HG03571 (cell line): Measurements from ENCODE around the gene SPTBN5.

Experiments used
- ATAC-seq: cut with Tn5 transposase; IDR thresholded peaks from one replicate; pipeline ENCODE4 v1.9.1; 2021; ENCODE audit not compliant: unreplicated experiment

The SPTBN5 gene

DNA sequence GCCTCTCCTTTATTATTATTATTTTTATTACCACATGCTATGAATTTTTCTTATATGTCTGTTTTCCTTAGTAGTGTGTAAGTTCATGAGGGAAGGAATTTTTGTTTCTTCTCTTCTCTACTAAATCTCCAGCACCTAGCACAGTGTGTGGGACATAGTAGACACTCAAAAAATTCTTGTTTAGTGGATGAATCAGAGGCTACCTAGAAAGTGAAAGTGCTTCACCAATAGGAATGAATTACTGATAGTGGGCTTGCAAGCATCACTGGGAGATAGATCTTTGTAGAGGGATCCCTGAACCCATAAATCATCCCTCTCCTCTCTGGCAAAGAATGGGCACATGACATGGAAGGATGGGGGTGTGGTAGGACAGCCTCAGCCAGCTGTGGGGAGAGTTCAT lies 8.5 kb downstream of the SPTBN5 start:
- no peak for ATAC-seq

DNA sequence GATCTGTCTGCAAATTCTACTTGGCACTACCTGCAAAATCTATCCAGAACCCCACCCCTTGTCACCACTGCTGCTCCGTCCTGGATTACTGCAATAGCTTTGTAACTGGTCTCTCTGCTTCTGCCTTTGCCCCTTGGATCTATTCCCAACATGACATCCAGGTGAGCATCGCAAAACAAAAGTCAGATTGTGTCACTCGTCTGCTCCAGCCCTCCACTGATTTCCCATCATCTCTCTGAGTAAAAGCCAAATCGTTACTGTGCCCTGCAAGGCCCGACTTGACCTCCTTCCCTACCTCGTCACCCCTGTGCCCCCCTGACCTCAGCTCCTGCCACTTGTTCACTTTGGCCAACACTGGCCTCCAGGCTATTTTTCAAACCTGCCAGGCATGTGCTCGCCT lies 9.4 kb downstream of the SPTBN5 start:
- ATAC-seq = no peak

DNA sequence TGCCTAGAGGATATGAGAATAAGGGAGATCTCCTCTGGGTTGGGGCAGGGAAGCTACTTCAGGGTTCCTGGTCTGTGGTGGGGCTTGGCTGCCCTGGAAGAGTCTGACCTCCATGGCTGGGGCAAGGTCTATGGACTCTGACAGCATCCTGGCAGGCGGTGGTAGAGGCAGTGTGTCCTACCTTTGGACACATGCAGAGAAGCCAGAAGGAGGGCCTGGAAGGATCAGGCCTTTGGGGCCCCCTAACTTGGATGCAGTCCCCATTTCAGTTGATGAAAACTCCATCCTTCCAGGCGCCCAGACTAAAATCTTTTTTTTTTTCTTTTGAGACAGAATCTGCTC lies 10.4 kb downstream of the SPTBN5 start:
- ATAC-seq = no peak

DNA sequence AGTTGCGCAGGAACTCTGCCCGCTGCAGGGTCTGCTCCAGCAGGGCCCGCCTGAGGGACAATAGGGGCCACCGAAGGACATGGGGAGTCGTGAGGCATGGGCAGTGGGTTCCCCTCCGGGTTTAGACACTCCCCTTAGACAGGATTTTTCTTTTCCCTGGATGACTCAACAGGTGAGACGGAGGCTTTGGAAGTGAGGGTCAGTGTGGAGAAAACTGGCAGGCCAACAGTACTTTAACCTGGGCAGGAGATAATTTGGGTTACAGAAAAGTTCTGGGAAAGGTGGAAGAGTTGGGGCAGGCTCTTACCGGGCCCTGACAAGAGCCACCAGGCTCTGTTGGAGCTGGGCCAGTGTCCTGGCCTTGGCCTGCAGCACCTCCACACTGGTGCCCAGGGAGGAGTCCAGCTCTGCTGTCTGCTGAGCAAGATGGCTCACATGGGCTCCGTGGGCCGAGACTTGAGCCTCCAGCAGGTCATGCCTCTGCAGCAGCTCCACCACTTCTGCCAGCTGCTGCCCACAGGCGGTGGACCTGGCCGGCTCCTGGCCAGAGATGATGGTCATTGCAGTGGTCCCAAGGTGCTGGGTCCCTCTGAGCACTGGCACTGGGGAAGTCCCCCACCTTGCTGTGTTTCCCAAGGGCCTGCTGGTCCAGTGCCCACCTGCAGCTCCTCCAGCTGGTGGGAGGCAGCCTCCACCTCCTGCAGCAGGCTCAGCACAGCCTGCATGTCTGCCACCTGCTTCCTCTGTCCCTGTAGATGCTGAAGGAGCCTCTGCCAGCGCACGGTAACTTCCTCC lies 11.0 kb downstream of the SPTBN5 start:
- no peak for ATAC-seq

DNA sequence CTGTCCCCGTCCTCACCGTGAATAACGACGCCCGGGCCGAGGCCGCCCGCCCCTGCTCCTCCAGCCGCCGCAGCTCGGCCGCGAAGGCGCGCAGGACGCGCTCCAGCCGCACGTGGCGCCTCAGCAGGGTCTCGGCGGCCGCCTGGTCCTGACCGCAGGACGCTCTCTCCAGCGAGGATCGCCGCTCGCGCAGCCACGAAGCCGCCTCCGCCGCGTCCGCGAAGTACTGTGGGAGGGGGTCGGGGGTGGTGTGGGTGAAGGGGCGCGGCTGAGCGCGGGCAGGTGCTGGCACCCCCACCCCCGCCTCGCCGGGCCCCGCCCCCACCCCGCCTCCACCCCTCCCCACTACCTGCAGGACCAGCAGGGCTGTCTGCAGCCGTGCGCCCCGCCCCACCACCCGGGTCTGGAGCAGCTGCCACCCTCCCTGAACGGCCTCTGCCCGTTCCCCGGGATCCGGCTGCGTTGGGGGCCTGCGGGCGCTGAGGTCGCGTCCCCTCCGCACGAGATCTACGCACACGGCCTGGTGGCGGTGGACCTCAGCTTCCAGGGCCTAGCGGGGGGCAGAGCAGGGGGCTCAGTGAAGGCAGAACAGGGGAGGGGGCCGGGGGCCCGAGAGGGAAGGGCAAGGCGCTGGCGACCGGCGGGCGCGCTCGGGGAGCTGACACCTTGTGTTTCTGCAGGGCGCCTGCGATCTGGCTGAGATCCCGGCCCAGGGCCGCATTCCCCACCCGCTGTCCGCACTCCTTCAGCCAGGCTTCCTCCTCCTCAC lies 11.7 kb downstream of the SPTBN5 start:
- ATAC-seq = no peak

DNA sequence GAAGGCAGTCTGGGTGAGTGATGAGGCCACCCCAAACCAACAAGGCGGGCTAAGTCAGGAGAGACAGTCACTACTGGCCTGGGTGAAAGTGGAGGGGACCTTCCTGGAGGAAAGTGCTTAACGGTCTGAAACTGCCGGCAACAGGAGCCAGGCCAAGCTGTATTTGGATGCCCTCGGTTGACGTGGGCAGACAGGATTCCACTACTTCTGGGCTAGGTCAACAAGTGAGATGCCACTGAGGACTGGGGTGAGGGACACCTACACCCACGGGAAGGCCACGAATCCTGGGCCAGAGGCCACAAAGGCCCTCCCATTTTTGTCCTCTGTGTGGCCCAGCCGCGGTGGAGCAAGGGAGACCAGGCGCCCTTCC lies 12.3 kb downstream of the SPTBN5 start:
- no peak for ATAC-seq

DNA sequence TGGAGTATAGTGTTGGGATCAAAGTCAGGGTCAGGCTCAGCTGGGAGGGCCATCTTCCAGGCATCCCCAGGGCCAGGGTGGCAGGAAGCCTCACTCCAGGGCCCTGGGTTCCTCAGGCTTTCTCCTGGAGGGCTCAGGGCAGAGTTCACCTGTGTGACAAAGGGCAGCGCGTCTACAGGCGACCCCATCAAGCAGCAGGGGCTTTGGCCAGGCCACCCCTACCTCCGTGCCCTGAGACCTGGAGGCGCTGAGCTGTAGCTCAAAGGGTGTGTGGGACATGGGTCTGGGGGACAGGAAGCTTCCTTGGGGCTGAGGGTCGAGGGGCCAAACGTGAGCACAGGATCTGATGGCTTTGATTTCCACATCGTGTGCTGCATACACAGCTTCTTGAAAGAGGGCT lies 12.8 kb downstream of the SPTBN5 start:
- no peak for ATAC-seq

DNA sequence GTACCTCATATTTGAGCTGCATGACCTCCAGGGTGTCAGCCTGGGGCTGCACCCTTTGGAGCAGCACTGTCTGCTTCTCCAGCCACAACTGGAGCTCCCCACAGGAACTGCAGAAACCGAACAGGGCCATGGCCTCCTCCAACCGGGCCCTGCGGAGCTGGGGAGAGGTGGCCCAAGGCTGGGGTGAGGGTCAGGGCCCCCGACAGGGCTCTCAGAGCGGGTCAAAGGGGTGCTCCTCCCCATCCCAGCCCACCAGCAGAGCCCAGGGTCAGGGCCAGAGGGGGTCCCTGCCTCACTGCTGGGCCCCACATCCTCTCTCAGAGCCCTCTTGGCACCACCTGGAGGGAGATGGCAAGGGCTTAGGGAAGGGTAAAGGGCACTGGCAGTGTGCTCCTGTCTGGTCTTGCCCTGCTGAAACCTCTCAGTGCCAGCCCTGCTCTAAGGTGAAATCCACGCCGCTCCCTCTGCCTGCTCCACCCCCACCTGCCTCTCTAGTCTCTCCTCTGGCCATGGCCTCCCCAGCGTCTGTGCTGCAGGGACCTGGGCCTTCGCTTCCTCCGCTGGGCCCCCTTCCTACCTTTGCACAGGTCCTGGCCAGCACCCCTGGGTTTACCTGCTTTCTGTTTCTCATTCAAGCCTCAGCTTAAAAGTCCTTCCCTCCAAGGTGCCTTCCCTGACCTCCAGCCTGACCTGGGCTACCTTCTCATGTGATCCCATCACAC lies 13.5 kb downstream of the SPTBN5 start:
- ATAC-seq = no peak

DNA sequence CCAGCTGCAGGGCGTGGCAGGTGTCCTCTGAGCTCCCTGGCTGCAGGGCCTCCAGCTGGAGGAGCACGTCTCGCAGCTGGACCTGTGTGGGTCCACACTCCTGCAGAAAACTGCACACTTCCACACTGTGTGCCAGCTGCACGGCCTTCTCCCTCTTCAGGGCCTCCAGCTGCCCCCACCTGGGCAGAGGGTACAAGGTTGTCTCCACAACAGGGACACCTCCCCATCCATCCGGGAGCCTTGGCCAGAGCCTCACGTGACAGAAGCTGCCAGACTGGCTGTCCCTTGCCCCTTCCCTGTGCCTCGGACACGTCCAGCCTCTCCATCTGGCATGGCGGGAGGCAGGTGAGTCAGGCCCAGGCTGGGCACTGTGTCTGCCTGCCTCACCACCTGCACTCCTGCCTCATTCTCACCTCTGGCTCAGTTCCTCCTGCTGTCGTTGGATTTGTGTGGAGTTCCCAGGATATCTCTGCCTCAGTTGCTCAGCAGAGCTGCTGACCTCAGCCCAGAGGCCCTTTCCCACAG lies 14.5 kb downstream of the SPTBN5 start:
- ATAC-seq = no peak

DNA sequence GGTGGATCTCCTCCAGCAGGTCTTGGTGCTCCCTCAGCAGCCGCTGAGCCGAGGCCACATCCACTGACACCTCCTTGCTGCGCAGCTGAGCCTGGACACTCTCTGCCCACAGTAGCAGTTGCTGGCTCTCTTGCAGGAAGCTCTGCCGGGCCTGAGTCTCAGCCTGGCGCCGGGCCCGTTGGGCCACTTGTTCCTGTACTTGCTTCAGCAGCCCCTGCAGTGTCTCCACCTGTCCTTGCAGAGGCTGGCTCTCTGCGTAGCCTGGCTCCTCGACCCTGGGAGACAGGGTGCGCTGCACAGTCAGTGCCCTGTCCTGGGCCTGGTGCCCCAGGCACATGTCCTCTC lies 15.5 kb downstream of the SPTBN5 start:
- ATAC-seq = no peak

DNA sequence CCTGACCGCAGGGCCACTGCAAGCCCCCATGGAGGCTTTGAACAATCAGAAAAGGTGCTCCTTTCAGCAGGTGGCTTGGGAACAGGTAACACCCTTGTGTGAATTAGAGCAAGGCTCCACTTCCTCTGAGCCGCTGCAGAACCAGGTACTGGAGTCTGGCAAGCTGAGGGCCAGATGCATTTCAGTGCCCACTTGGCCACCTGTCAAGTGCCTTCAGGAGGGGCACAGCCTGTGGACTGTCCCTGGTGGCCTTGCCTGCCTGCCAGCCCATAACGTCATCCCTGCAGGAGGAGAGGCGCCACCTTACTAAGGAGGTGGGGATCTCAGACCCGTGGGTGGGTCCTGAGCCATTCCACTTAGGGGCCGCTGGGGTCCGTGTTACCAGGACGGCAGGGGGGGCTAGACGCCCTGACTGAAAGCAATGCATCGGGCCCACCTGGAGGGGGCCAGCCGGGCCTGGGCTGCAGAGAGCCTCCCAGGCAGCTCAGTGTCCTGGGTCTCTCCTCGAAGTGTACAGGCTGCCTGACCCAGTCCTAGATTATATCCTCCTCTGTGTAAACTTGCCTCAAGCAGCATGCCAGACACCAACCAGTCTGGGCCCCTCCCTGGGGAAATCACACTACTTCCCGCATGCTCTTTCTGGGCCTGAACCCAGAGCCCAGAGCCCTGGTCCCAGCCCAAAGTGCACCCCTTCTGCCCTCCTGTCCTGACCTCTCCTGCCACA lies 16.1 kb downstream of the SPTBN5 start:
- ATAC-seq = no peak

DNA sequence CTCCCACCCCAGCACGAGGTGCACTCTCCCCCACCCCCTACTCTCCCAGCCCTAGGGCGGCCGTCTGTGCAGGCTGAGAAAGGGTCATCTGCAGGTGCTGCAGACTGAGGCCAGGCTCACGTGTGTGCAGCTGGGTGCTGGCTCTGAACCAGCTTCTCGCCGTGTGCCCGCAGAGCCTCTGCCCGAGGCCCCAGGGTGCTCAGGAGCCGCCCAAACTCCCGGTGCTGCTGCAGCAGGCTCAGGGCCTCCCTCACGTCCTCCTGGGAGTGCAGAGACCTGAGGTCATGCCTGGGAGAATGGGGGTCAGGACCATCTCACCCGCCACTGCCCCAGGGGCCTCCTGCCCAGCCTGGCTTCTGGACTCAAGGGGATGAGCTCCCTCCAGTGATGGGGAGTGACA lies 17.2 kb downstream of the SPTBN5 start:
- ATAC-seq = no peak

DNA sequence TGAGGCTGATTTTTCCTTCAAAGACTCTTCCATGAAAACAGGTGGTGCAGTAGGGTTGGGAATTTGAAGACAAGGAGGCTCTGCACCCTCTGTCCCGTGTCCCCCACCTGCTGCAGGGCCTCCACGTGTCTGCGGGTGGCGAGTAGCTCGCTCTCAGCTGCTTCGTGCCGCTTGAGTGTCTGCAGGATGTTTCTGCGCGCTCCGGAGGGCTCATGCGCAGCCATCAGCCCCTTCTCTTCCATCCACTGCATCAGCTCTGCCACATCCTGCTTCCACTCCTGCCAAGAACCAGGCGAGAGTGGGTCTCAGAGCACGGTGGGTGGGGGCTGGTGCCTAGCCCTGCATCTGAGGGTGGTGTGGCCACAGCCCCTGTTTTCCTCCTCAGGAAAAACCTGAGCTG lies 17.8 kb downstream of the SPTBN5 start:
- ATAC-seq = no peak

DNA sequence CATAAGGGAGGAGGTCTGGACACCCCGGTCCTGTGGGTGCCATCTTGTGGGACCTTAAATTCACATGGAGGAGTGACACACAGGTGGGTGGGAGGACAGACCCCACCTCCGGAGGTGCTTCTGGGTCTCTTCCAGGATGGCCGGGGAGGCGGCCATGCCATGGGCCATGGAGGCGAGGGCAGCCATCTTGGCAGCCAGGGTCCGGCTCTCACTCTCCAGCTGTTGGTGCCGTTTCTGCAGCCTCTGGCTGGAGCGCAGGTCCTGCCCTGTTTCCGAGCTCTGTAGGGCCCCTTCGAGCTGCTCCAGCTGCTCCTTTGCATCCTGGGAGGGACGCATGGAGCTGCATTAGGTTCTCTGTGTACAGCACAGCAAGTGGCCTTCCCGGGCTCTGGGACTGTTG lies 19.1 kb downstream of the SPTBN5 start:
- ATAC-seq = no peak

DNA sequence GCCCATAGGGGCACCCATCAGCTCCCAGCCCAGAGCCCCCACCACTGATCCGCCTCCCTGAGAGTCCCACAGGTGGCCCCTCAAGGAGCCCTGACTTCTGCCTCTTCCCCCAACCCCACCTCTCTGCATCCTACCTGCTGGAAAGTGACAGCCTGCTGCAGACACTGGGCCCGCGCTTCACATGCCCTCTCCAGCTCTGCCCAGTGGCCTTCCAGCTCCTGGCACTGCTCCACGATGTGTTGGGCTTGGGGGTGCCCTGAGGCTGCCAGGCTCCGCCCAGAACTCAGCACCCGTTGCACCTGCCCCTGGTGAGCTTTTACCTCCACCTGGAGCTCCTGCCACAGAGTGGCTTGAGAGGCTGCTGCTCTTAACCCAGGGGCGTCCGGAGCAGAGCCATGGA lies 20.1 kb downstream of the SPTBN5 start:
- ATAC-seq = no peak

DNA sequence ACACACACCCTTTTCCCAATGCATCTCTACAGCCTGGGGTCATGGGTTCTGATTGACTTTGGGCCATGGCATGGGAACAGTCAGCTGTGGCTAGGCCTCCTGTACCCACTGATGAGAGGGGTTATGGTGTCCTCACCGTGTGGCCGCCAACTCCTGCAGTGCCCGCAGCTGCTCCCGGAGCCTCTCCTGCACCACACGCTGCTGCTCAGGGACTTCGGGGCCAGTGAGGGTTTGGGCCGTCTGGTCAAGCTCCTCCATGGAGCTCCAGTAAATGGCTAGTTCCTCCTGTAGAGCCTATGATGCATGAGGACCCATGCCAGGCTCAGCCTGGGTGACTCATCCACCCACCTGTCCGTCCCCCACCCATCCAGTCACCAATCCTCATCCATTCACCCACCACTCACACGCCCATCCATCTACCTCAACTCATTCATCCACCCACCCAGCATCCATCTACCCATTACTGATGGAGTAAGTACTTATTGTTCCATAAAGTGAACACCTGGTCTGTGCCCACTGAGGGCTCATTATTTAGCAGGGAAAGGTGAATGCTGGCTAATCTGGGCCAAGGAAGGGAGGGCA lies 21.6 kb downstream of the SPTBN5 start:
- ATAC-seq = no peak

DNA sequence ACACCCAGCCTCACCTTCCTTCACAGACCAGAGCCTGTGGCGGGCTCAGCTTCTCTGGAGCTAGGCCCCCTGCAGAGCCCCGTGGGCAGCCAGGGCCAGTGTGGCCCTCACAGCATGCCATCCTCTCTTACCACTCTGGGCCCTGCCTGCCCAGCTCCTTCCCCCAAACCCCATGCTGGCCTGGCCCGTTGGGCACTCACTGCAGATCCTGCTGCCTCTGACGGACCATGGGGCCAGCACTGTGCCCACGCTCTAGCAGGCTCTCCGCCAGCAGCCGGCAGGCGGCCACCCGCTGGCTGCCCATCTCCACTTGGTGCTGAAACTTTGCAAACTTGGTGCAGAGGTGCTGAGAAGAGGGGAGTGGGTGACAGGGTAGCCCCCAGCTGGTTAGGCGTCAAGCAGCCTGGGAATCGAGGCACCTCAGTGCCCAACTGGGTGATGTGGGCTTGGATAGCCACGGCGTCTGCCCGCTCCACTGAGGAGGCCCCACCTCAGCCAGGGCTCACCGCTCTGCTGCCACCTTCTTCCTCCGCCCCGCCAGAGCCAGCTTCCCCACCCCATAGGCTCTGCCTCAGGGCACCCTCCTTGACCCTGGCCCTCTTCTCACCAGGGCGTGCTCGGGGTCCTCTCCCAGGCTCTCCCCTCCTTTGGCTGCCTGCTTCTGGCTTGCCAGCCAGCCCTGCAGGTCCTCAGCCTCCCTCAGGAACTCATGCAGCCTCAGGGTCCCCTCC lies 22.5 kb downstream of the SPTBN5 start:
- ATAC-seq = no peak

DNA sequence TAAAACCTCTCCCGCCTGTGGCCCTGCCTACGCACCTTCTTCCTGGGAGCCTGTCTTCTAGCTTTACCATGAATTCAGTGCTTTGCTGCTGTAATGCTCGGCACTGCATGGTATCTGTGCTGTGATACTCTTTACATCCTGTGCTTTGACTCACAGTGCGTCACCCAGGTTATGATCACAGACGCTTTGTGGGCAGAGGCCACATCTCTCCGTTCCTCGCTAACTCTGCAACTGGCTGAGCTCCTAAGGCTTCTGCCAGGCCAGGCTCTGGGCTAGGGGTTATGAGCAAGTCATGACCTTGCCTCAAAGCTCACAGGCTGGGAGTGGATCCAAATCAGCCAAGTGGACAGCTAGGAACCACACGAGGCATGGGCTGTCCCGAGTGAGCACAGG lies 23.2 kb downstream of the SPTBN5 start:
- no peak for ATAC-seq

DNA sequence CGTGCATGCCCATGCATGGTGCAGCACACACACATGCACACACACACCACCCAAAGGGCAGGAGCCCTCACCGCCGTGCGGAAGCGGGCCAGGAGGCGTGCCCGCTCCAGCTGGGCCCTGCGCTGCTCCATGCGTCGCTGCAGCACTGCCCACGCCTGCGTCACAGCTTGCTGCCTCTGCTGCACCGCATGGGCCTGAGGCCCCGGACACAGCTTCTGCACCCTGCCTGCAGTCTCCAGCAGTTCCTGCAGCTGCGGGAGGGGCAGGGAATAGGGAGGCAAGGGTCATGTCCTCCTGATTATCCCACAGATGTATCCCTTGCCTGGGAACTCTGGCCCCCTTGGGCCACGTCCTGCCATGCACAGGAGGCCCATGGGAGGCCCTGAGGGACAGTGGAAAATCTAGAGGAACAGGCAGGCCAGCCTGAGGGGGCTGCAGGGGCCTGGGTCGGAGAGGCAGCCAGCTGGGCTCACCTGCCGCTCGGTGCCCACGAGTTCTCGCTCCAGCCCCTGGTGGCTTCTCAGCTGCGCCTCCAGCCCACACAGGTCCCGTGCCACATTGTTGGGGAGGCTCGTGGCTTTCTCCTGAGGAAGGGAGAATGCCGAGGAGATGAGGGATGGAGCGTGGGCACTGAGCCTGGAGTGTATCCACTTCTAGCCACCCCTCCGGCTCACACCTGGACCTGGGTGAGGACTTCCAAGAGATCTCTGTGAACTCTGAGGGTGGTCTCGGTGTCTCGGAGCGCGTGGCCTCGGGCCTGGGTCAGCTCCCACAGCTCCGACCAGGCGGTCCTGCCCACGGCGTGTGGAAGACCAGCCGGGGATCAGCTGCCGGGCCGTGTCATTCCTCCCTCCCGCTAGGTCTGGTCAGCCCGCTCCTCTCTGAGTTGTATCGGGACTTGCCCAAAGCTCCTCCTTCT lies 23.8 kb downstream of the SPTBN5 start:
- no peak for ATAC-seq
